Tibial artery (tissue), 4 donors: Measurements from ENCODE around the gene MIGA2.

ENCODE experiments used
- DNase-seq, 2 donors: peaks; one replicate each; pipeline ENCODE4 v3.0.0-alpha.2; 2019
- H3K27ac ChIP-seq, 2 donors: fragments of 200-600 bp; sonication (generic) in 1 of 2; 1 replicate in 1 of 2; 2 replicates in 1 of 2; pipeline ENCODE4 v1.5.1; 2018 to 2019; ENCODE audit warnings: mild to moderate bottlenecking in 1 of 2
- H3K27me3 ChIP-seq, 2 donors: fragments of 200-600 bp; sonication (generic) in 1 of 2; one replicate each; pipeline versions ENCODE4 v1.5.1 to v1.6.0; 2016 to 2019
- H3K36me3 ChIP-seq, 3 donors: fragments of 200-600 bp; sonication (generic) in 2 of 3; one replicate each; pipeline ENCODE4 v1.5.1; 2016 to 2019; ENCODE audit warnings: mild to moderate bottlenecking in 2 of 3
- H3K4me1 ChIP-seq, 4 donors: fragments of 200-600 bp; sonication (generic) in 2 of 4; 1 replicate in 3 of 4; 2 replicates in 1 of 4; pipeline ENCODE4 v1.5.1; 2016 to 2019
- H3K4me3 ChIP-seq, 2 donors: fragments of 200-600 bp; sonication (generic) in 1 of 2; 1 replicate in 1 of 2; 2 replicates in 1 of 2; pipeline ENCODE4 v1.5.1; 2018 to 2019; ENCODE audit warnings: mild to moderate bottlenecking in 2 of 2
- H3K9me3 ChIP-seq, 3 donors: fragments of 200-600 bp; sonication (generic) in 1 of 3; one replicate each; pipeline ENCODE4 v1.5.1; 2016 to 2019
- CTCF ChIP-seq, 2 experiments: fragments of 200-600 bp in 1 of 2; fragments of 450-650 bp in 1 of 2; IDR thresholded peaks; one replicate each; pipeline ENCODE4 v1.5.1; 2017 to 2019; ENCODE audit warnings: antibody characterized with exemption in 2 of 2, mild to moderate bottlenecking in 1 of 2, moderate library complexity in 1 of 2
- intact Hi-C: fragments of 100-400 bp; cut with DNase I; formaldehyde crosslinking; loops from one replicate; pipeline ENCODE4 v1.15.0; 2023; ENCODE audit warnings: low total_unique reads

Gene MIGA2

DNA sequence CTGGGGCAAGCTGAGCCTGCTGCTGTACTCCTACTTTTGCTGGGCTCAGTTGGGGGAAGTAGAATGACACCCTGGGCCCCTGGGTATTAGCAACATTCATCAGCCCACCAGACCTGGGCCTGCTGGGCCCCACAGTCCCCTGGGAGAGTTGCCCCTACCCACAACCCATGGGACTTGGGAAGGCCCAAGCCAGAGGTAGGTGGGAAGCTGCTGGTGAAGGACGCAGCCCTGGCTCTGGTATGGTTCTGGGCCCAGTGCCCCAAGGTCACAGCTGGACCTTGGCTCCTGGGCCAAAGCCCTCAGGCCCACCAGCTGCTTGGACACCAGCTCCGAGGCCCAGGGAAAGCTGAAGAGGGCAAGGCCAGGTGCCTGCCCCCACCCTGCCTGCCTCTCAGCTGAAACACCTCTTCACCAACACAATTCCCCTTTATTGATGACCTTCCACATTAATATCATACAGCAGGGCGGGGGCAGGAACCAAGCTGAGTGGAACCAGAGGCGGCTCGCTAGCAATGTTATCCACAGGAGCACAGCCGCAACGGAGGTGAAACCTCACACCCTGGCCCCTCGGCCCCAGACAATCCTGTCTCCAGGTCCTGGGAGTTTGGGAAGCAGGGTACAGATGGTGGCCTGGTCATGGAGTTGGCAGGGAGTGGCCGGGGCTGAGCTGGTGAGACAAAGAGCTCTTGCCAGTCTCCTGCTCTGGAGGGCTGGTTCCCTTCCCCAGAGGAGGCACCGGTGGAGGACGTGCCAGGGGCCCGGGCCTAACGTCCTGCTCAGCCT, 58.2 kb downstream of the MIGA2 start:
- intact Hi-C loops, result no loop called here
- DNase-seq, result no peak
- TF ChIP-seq CTCF (IDR thresholded peaks at IDR 0.05), result no peak
- H3K9me3 ChIP-seq, result no peaks in the 10 kb centered on the region
- no peak overlapping the region for H3K4me3 ChIP-seq
- H3K4me1 ChIP-seq, result no peaks in the 10 kb centered on the region
- H3K36me3 ChIP-seq, result peaks cover 32 to 65% (median 42%) of the 10 kb centered on the region in 3 donors
- no peak overlapping the region for H3K27ac ChIP-seq
- no peaks in the 10 kb centered on the region for H3K27me3 ChIP-seq

DNA sequence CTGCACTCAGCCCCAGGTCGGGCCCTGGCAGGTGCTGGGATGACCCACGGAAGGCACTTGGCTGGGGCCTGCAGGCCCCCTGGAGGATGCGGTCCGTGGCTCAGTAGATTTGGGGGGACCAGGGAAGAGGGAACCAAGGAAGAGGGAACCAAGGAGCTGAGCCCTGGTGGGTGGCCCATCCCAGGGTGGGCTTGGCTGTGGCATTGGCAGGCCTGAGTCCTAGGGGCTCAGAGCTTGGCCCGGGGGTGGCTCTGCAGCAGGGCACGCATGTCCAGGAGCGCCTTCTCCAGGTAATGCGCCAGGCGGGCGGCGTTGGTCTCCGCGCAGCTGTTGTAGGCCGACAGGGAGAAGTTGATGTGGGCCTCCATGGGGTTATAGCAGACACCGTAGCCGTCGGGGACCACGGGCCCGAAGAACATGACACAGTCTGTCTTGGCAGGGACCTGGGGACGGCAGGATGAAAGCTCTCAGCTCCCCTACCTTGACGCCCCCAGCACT, 58.8 kb downstream of the MIGA2 start:
- Histone ChIP-seq H3K4me1 (no peaks in the 10 kb centered on the region), H3K4me3 (no peak overlapping the region), H3K36me3 (peaks cover 31 to 65% (median 47%) of the 10 kb centered on the region in 3 donors), H3K9me3 (no peaks in the 10 kb centered on the region), H3K27ac (no peak overlapping the region), H3K27me3 (no peaks in the 10 kb centered on the region)
- DNase-seq, result no peak
- intact Hi-C loops, result no loop called here
- no peak for TF ChIP-seq CTCF (IDR thresholded peaks at IDR 0.05)

DNA sequence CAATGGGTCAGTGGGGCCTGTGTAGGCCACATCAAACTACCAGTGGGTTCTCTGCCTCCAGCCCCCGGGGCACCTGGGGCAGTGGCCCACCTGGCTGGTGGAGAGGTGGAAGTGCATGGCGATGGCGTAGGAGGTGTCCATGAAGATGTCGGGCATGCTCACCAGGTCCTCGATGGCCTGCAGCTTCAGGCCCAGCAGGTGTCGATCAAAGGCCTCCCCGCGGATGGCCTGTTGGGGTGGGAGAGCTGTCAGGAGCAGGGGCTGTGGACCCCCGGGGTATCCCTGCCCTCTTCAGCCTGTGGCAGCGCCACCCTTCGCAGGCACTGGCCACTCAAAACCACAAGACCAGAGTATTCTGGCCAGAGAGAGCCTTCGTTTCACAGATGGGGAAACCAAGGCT, 59.5 kb downstream of the MIGA2 start:
- Histone ChIP-seq H3K4me1 (no peaks in the 10 kb centered on the region), H3K27me3 (no peaks in the 10 kb centered on the region), H3K4me3 (no peak overlapping the region), H3K9me3 (no peaks in the 10 kb centered on the region), H3K27ac (no peak overlapping the region), H3K36me3 (peaks cover 31 to 65% (median 48%) of the 10 kb centered on the region in 3 donors)
- no peak for TF ChIP-seq CTCF (IDR thresholded peaks at IDR 0.05)
- intact Hi-C loops, result no loop called here
- DNase-seq, result no peak

DNA sequence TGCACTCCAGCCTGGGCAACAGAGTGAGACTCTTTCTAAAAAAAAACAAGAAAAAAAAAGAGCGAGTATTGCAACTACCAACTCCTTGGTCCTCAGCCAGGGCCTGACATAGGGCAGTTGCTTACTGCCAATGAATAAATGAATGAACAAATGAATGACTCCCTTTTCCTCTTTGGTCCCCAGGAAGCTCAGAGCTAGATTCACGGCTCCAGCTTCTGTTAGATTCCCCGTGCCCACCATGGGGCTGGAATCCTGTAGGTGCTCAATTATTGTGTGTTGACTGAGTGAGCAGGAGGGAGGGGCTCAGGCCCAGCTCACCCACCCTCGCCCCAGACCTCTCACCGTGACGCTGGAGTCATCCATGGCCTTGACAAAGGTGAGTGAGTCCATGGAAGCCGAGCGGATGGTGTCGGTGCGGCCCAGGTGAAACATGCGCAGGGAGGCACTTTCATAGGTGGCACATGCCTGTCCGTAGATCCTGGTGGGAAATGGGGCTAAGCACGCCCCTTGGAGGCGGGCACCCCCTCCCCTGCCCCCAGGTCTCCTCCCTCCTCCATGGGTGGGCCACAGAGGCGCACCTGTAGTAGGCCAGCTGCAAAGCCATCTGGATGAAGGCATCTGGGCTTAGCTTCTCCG, 61.4 kb downstream of the MIGA2 start:
- H3K9me3 ChIP-seq, result no peaks in the 10 kb centered on the region
- no peaks in the 10 kb centered on the region for H3K4me1 ChIP-seq
- TF ChIP-seq CTCF (IDR thresholded peaks at IDR 0.05), result no peak
- peaks cover 31 to 82% (median 51%) of the 10 kb centered on the region in 3 donors for H3K36me3 ChIP-seq
- no peak overlapping the region for H3K4me3 ChIP-seq
- DNase-seq, result no peak
- no peak overlapping the region for H3K27ac ChIP-seq
- H3K27me3 ChIP-seq, result no peaks in the 10 kb centered on the region
- intact Hi-C loops, result no loop called here

GRCh38 chr9:129098328-129098727, 61.9 kb downstream of the MIGA2 start:
- Histone ChIP-seq H3K4me3 (no peak overlapping the region), H3K27me3 (no peaks in the 10 kb centered on the region), H3K9me3 (no peaks in the 10 kb centered on the region), H3K4me1 (no peaks in the 10 kb centered on the region), H3K27ac (no peak overlapping the region), H3K36me3 (peaks cover 31 to 87% (median 51%) of the 10 kb centered on the region in 3 donors)
- no peak for TF ChIP-seq CTCF (IDR thresholded peaks at IDR 0.05)
- intact Hi-C loops, result no loop called here
- no peak for DNase-seq
